GM18867 (cell line): ENCODE measurements around the gene ZNF121.
"Not testable (repeated sequence)": the region's sequence is repeated elsewhere in the genome, so short reads cannot be mapped to it uniquely, and the experiment has no call there.

Experiments used
- ATAC-seq: cut with Tn5 transposase; IDR thresholded peaks from one replicate; pipeline ENCODE4 v1.9.1; 2021; ENCODE audit warnings: mild to moderate bottlenecking, moderate library complexity; ENCODE audit not compliant: unreplicated experiment

Gene ZNF121

GRCh38 chr19:9539201-9539600, 45.1 kb downstream of the ZNF121 start:
- ATAC-seq = not testable (repeated sequence)

GRCh38 chr19:9538183-9539058, 45.9 kb downstream of the ZNF121 start, which contains the start of gene ZNF426:
ZNF426 (minus strand) TSS chr19:9538645; CDS start chr19:9536232, 2,413 bp downstream.
- ATAC-seq = peak; percentile 69

- ATAC-seq = no peak
These were observed 48.4 kb downstream of the ZNF121 start for GRCh38 chr19:9535934-9536333.

GRCh38 chr19:9531933-9532332, 52.4 kb downstream of the ZNF121 start:
- no peak for ATAC-seq

GRCh38 chr19:9528757-9529336, 55.5 kb downstream of the ZNF121 start:
- no peak for ATAC-seq

- no peak for ATAC-seq
These were observed 60.3 kb downstream of the ZNF121 start for GRCh38 chr19:9523885-9524474.
